ENCODE measurements around the gene NEK2.
"Not testable (repeated sequence)": the region's sequence is repeated elsewhere in the genome, so short reads cannot be mapped to it uniquely, and the experiment has no call there.

The NEK2 gene

DNA sequence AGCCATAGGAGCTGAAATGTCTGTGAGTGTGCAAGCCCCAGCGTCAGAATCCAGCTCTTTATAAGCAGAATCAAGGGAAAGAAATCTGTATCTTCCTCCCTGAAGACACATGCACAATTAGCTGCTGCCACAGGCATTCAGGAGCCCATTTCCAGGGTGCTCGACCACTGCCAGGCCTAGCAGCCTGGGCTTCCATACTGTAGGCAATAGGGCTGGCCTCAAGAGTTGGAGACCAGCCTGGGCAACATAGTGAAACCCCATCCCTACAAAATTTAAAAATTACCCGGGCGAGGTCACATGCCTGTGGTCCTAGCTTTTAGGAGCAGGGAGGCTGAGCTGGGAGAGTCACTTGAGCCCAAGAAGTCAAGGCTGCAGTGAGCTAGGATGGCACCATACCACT is 41.0 kb downstream of the NEK2 start:
- DNase-seq (ENCODE audit: low read depth in 1 of 2, low spot score in 1 of 2), result no peak

DNA sequence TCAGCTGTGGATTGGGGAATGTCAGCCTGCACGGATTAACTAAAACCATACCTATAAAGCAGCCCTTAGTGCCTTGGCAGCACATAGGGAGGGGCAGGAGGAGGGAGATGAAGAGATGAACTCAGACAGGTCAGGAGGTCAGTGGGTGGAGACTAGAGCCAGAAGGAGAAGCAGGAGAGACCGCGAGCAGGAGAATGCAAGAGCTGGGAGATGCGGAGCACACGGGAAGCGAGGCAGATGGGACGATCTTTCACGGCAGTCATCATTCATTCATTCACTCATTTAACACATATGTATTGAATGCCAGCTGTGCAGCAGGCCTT is 41.9 kb downstream of the NEK2 start:
- DNase-seq (ENCODE audit: low read depth in 1 of 2, low spot score in 1 of 2), result no peak

DNA sequence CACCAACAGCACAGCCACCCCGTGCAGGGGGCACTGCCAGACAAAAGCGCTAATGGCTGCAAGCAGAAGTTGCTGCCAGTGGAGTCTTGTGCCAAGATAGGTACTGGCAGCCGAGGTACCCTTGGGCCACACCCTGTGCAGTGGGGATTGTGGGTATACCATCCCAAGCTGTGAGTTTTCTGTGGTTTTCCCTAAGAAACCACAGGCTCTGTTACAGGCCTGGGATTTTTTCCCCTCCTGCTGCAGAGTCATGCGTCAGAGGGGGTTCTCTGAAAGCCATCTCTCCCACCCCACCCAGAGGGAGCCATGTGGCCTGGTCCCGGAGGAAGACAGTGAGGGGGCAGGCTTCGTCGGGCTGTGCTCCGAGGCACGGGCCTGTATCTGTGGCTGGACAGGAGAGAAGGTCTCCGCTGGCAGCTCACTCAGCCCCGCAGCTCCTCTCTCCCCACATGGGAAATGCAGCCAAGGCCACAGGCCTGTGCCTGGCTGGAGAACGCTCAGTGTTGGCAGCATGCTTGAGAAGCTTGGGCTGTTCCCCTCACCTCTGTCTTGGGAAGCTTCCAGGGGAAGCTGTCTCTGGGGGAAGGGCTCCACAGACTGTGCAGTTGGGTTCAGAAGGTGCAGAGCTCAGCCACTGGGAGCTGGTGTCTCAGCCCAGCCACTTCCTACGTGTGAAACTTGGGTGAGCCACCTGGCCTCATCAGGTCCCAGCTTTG is 42.5 kb downstream of the NEK2 start:
- no peak for DNase-seq (ENCODE audit: low read depth in 1 of 2, low spot score in 1 of 2)

DNA sequence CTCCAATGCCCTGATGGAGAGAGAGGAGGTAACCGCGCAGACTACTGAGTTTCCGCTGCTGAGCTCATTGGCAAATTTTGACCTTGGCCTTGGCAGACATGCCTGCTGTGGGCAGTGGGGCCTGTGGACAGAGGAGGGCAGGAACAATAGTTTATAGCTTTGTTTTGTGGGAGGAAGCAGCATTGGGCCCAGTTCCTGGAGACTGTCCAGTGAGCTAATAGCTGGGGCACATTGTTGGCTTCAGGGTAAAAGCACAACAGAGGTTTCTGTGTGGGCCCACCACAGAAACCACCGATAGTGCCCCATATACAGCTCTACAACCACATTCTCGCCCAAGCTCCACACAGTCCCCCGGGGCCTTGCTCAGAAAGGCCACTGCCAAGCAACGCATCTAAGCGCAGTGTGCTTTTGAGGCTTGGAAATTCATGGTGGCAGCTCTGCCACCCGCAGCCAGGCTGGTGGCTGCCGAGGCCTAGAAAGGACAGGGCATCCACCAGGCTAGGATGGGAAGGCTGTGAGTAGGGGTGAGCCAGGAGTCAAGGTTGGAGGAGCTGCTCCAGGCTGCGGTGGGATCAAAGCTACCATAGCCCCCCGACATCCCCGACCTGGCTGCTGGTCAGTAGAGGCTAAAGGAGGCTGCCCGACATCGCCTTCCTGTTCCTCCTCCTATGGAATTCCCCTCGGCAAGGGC is 43.2 kb downstream of the NEK2 start:
- DNase-seq (ENCODE audit: low read depth in 1 of 2, low spot score in 1 of 2), result no peak

DNA sequence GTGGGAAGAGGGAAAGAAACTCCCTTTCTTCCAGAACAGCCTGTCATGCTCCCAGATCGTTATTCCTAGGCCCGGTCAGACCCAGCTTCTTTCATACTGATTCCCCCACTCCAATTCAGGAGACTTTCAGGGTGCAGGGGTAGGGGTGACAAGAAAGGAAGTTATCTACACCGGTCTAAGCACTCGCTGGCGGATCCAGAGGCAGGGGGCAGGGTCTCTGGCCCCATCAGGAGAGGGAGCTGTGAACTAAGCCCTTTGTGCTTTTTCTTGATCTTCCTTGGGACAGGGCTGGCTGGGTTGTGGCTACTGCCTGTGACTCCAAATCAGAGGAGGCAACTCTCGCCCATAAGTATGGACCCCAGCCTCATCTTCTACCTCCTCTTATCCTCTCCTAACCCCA is 44.3 kb downstream of the NEK2 start:
- DNase-seq (ENCODE audit: low read depth in 1 of 2, low spot score in 1 of 2), result no peak

DNA sequence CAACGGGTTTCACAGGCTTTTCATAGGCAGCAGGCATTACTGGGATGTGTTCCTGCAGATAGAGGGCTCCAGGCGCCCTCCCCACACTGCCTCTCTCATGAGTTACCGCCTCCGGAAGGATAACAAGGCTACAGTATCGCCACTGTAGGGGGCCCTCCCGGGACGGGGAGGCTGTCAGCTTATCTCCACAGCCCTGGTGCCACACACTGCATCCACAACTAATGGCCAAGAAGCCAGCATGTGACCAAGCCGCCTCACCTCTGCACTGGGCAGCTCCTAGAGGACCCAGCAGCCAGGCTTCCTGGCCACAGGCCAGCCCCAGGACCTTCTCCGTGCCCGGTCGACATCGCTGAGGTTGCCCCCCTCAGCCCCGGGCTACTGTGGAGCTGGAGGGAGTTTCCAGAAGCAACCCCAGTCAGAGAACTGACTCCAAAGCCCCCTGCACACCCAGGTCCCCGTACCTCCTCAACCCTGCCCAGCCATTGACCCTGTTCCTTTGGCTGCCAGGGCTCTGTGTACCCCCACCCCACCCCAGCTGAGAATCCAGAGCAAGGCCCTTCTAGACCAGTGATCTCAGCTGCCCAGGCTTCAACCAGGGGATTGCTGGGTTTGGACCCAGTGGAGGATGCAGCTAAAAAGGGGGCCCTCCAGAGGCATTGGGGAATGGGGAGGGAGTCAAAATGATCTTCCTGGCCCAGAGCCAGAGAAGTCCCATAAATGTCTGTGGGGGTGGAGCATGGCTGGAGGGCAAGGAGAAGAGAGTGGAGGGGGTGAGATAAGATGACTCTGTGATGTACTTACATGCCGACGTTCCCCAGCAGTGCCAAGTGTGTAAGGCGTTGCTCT is 45.0 kb downstream of the NEK2 start:
- DNase-seq (ENCODE audit: low read depth in 1 of 2, low spot score in 1 of 2), result no peak

DNA sequence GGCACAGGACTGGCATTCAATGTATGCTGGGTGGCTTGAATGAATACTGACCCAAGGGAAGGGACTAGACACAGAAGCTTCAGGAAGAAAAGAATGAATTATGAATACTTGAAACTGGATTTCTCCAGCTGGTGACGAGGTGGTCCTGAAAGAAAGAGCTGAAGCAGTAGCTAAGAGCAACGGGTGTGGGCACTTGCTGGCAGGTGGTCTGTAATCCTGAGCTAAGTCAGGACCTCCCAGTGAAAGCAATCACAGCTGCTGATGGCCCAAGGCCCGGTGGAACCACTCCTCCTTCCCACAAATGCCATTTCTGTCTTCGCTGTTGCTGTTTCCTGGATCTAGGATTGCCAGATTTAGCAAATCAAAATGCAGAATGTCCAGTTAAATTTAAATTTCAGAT is 47.0 kb downstream of the NEK2 start:
- DNase-seq (ENCODE audit: low read depth in 1 of 2, low spot score in 1 of 2), result no peak

DNA sequence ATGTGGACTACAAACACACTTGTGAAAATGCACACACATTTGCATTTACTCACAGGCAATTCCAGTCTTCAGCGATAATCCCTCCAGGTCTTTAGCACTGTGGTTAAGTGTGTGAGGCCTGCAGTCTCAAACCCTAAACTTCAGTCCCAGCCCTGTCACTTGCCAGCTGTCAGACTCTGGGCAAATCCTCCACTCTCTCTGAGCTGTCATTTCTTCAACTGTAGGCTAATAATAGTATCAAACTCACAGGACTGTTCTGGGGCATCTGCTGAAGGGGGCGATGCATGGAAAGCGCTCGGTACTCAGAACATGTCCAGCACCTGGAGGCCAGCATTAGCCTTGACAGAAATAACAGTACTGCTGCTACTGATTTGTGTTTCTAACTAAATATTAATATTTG is 48.2 kb downstream of the NEK2 start:
- DNase-seq (ENCODE audit: low read depth in 1 of 2, low spot score in 1 of 2), result no peak

DNA sequence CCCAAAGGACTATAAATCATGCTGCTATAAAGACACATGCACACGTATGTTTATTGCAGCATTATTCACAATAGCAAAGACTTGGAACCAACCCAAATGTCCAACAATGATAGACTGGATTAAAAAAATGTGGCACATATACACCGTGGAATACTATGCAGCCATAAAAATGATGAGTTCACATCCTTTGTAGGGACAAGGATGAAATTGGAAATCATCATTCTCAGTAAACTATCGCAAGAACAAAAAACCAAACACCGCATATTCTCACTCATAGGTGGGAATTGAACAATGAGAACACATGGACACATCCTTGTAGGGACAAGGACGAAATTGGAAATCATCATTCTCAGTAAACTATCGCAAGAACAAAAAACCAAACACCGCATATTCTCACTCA is 49.6 kb downstream of the NEK2 start:
- DNase-seq (ENCODE audit: low read depth in 1 of 2, low spot score in 1 of 2), result not testable (repeated sequence)

DNA sequence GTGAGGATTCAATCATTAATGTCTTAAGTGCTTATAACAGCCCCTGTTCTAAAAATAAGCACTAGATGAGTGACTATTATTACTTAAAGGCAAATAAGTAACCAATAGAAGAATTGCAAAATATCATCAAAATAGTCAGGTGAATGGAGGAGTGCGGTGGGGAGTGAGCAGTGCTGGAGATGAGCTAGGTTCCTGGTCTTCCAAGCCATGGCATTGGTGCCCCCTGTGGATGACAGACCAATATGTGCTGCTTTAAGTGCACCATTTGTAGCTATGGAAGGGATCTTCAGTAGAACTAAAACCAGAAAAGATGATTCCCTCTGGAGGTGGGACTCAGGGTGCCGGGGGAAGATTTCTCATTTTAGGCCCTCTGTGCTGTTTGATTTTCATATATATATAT is 50.4 kb downstream of the NEK2 start:
- no peak for DNase-seq (ENCODE audit: low read depth in 1 of 2, low spot score in 1 of 2)

DNA sequence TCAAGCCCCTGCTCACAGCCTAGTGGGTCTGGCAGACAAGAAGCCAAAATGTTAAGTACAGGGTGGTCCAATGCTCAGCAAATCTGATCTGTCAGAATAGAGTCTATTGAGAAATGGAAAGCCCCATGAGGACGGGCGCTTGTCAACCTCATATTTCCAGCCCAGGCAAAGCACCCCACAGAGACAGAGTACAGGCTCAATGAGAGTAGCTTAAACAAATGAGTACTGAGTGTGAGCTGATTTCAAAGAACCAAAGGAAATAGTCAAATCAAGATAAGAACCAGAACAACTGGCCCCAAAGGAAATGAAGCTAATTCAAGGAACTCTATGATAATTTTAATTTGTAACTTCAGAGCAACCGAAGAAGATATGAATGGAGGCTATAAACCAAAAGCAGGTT is 51.9 kb downstream of the NEK2 start:
- no peak for DNase-seq (ENCODE audit: low read depth in 1 of 2, low spot score in 1 of 2)

DNA sequence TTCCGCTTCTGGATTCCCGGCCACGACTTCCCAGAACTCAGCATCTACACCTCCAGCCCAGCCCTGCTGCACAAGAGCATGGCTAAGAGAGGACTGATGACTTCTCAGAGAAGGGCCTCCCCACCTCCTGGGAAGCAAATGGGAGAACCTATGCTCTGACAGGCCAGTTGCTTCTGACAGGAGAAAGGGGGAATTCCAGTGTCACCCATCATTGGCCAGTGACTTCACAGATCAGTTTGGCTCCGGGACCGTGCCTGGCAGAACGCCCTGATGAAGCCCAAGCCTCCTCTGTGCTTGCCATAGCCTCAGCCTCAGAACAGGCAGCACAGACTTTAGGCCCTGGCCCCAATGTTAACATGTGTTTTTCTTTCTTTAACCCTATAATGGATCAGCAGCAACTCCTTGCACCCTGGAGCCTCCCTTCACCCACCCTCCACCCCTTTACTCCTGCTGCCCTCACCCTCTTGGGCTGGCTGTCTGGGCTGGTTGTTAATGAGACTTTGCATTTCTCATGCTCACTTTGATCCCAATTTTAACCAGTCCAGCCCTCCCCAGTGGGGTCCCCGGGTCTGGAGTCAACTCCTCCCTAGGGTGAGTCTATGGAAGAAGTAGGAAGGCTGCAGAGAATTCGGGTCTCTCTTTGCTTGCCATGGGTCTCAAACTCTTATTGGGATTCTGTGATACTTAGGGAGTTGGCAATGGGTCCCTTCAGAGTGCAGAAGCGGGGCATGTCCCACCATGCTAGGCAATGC is 53.8 kb downstream of the NEK2 start:
- DNase-seq (ENCODE audit: low read depth in 1 of 2, low spot score in 1 of 2), result no peak

DNA sequence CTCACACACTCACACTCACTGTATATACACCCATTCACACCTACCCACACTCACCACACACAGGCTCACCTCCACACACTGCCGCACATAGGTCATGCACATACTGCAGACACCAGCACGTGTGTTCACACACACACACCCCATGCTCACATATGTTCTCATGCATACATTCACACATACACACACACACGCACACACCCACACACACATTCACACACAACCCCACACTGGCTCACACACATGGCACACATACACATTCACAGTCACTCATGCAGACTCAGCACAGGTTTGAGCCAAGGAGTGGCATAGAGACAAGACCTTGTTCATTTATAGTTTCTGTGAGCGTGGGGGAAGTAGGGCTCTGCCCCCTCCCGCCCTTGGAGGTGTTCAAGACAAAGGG is 55.3 kb downstream of the NEK2 start:
- no peak for DNase-seq (ENCODE audit: low read depth in 1 of 2, low spot score in 1 of 2)

DNA sequence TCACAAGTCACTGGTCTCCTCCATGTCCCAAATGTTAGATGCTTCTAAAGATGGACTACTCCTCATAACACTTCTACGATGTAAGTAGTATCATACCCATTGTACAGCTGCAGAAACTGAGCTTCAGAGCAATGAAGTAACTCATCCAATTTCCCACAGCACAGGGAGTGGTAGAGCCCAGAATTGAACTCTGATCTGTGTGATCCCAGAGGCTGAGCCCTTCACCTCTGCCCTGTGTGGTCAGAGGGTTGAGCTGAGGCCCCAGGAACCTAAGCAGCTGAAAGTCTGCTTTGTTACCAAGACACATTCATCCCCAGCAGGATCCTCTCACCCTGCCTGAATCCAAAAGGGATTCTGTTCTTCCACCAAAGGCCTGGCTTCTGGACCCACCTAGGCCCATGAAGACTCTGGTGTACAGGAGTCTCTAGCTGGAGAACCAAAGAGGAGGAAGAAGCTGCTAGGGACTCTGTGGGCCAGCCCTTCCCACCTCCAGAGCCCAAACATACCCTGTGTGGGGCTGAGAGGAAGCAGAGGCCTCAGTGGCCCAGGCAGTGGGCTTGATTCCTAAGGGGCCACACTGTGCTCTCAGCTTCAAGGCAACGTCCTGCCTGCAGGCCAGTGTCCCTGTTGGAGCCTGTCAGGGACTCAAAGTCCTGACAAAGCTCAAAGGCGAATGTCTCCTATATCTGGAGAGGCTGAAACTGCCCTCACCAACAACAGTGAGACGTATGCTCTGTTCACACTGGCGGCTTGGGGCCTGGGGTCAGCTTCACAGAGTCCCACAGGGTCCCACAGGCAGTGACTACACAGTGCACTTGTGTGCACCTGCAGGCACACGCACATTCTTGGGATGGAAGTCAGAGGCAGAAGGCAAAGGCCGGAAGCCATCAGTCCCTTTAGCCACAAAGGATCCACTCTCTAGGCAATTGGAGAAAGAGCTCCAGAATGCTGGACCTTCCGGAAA is 56.1 kb downstream of the NEK2 start:
- DNase-seq (ENCODE audit: low read depth in 1 of 2, low spot score in 1 of 2), result no peak

DNA sequence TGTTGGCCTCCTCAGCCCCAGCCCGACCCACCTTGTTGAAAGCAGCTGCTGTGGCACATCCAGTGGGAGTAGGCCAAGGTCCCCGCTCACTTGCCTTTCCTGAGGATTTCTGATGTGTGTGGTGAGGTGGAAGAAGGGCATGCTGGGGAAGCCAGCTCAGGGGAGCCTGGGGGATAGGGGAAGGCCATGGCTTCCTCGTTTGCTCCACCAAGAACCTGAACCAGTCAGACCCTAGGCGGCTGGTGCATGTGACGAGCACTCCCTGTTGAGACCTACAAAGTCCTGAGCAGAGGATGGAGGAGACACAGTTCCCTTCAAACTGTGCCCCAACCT is 58.5 kb downstream of the NEK2 start:
- no peak for DNase-seq (ENCODE audit: low read depth in 1 of 2, low spot score in 1 of 2)

DNA sequence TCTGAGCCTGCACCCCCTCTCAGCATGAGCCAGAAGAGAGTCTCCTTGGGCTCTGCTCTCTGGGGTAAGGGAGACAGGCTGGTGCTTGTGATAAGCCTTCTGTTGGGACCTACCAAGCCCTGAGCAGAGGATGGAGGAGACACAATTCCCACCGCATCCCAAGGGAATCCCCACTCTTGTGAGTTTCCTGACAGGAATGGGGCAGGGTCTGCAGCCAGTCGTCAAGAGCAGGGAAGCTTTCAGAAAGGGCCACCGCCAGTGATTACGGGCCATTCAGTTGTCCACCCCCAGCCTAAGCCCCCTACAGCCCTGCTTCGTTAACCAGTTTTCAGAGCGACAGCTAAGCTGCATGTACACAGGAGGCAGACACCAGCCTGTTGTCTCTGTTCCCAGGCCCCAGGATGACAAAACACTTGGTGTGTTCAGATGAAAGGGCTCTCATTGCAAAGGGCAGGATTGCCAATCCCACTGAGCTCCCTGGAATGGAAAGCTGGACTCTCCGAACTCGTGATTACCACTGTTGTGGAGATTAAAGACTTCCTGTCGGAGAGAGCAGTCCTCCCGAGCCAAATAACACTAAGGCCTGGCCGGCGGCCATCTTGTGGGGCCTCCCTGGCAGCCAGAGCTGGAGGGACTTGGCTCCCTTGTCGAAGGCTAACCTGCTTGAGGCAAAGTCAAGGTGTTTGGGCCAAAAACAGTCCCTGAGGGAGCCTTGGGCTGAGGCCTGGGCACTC is 59.0 kb downstream of the NEK2 start:
- no peak for DNase-seq (ENCODE audit: low read depth in 1 of 2, low spot score in 1 of 2)

DNA sequence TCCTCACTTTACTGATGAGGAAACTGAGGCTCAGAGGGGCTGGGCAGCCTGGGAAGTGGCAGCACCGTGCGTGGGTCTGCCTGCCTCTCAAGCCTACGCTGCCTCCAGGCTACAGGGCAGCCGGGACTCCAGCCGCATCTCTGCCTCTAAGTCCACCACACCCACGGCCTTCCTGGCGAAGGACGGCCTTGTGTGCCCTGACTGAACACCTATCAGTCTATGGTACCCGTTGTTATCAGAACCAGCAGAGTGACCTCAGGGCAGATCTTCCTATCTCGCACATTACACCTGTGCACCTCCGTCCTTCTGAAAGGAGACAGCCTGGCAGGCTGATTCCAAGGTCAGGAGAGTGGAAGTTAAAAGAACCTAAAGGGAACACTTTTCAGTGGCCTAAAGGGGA is 60.8 kb downstream of the NEK2 start:
- DNase-seq (ENCODE audit: low read depth in 1 of 2, low spot score in 1 of 2), result no peak

DNA sequence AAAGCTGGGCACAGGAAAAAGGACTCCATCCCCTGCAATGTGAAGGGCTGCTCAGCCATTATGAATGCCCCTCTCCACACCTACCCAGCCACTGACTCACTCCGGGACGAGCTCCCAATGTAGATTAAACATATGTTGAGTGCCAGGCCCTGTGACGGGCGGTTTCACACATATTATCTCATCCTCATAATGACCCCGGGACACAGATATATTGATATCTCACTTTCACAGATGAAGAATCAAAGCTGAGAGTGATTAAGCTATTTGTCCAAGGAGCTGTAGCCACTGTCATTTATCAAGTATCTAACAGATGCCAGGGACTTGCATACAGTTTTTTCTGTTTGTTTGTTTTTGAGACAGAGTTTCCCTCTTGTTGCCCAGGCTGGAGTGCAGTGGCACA is 61.5 kb downstream of the NEK2 start:
- DNase-seq (ENCODE audit: low read depth in 1 of 2, low spot score in 1 of 2), result no peak

DNA sequence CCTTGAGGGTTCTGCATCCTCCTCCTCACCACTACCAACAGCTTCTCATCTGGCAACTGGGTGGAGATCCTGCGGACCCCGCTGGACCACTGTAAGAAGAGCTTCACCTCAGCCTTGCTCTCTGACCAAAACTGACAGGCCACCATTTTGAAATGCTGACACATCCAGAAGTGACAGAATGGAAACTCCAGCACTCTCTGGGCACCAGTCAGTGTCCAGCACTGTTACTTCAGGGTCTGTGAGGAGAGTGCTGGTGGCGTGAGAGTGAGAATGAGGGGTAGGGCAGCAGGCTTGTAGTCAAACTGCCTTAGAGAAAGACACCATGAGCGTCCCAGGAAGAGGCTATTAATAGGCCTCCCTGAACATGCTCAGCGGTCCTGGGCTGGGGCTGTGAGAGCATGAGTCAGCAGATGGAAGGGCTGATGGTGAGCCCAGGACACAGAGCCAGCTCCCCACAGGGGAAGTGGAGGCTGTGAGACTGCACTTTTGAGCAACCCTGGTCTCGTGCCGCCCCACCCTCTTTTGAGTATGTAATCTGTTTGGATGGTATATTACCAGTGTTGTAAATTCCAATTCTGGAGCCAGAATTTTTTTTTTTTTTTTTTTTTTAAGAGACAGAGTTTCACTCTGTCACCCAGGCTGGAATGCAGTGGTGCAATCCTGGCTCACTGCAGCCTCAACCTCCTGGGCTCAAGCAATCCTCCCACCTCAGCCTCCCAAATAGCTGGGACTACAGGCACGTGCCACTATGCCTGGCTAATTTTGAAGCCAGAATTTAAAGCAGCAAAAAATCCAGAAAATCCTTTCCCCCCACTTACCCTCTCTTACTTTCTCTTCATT is 62.1 kb downstream of the NEK2 start:
- no peak for DNase-seq (ENCODE audit: low read depth in 1 of 2, low spot score in 1 of 2)
